T-helper 1 cell treated with Interleukin-12 subunit alpha and Interleukin-12 subunit beta and Interleukin-4 antibody, amounts not matched to agents 30 μg/mL and 1 μg/mL, for 36 hours (primary cell): ENCODE data around the gene GLP1R.

ENCODE experiments used
- H3K27ac Mint-ChIP-seq: one replicate; pipeline ENCODE4 v1.8.0; 2021; ENCODE audit warnings: mild to moderate bottlenecking, mixed read lengths
- H3K27me3 Mint-ChIP-seq: one replicate; pipeline ENCODE4 v1.8.0; 2021; ENCODE audit warnings: low read depth, mixed read lengths
- H3K36me3 Mint-ChIP-seq: one replicate; pipeline ENCODE4 v1.8.0; 2021; ENCODE audit warnings: low read depth, mixed read lengths
- H3K4me1 Mint-ChIP-seq: one replicate; pipeline ENCODE4 v1.8.0; 2021; ENCODE audit warnings: low read depth, mixed read lengths
- H3K4me3 Mint-ChIP-seq: one replicate; pipeline ENCODE4 v1.8.0; 2021; ENCODE audit warnings: mild to moderate bottlenecking, moderate library complexity, mixed read lengths
- H3K9me3 Mint-ChIP-seq: one replicate; pipeline ENCODE4 v1.8.0; 2021; ENCODE audit warnings: mixed read lengths

GLP1R gene

GRCh38 chr6:39053854-39054576 lies 5.4 kb downstream of the GLP1R start:
- H3K9me3 Mint-ChIP-seq = no peaks in the 10 kb centered on the region
- peaks cover 29% of the 10 kb centered on the region for H3K27me3 Mint-ChIP-seq
- no peak overlapping the region for H3K27ac Mint-ChIP-seq
- no peak overlapping the region for H3K4me3 Mint-ChIP-seq
- peaks cover 12% of the 10 kb centered on the region for H3K4me1 Mint-ChIP-seq
- H3K36me3 Mint-ChIP-seq = no peaks in the 10 kb centered on the region

- Mint-ChIP-seq H3K4me3 (no peak overlapping the region), H3K27ac (no peak overlapping the region), H3K4me1 (peaks cover 11% of the 10 kb centered on the region), H3K27me3 (peaks cover 23% of the 10 kb centered on the region), H3K9me3 (no peaks in the 10 kb centered on the region), H3K36me3 (no peaks in the 10 kb centered on the region)
Observed at GRCh38 chr6:39054577-39055142, 6.1 kb downstream of the GLP1R start.

GRCh38 chr6:39055661-39056060 lies 7.1 kb downstream of the GLP1R start:
- no peak overlapping the region for H3K4me3 Mint-ChIP-seq
- peaks cover 15% of the 10 kb centered on the region for H3K27me3 Mint-ChIP-seq
- peaks cover 11% of the 10 kb centered on the region for H3K4me1 Mint-ChIP-seq
- no peaks in the 10 kb centered on the region for H3K9me3 Mint-ChIP-seq
- no peaks in the 10 kb centered on the region for H3K36me3 Mint-ChIP-seq
- H3K27ac Mint-ChIP-seq = no peak overlapping the region

- Mint-ChIP-seq H3K4me1 (peaks cover 7% of the 10 kb centered on the region), H3K36me3 (no peaks in the 10 kb centered on the region), H3K27ac (no peak overlapping the region), H3K27me3 (peaks cover 15% of the 10 kb centered on the region), H3K4me3 (no peak overlapping the region), H3K9me3 (no peaks in the 10 kb centered on the region)
Observed at GRCh38 chr6:39056191-39056590, 7.6 kb downstream of the GLP1R start.

GRCh38 chr6:39056681-39057080 lies 8.1 kb downstream of the GLP1R start:
- peaks cover 3% of the 10 kb centered on the region for H3K4me1 Mint-ChIP-seq
- H3K27ac Mint-ChIP-seq = no peak overlapping the region
- no peaks in the 10 kb centered on the region for H3K36me3 Mint-ChIP-seq
- H3K9me3 Mint-ChIP-seq = no peaks in the 10 kb centered on the region
- peaks cover 17% of the 10 kb centered on the region for H3K27me3 Mint-ChIP-seq
- no peak overlapping the region for H3K4me3 Mint-ChIP-seq

GRCh38 chr6:39057251-39058155 lies 8.9 kb downstream of the GLP1R start:
- Mint-ChIP-seq H3K27me3 (peaks cover 13% of the 10 kb centered on the region), H3K4me1 (no peaks in the 10 kb centered on the region), H3K27ac (no peak overlapping the region), H3K4me3 (no peak overlapping the region), H3K9me3 (no peaks in the 10 kb centered on the region), H3K36me3 (no peaks in the 10 kb centered on the region)

GRCh38 chr6:39058471-39059147 lies 10.0 kb downstream of the GLP1R start:
- Mint-ChIP-seq H3K36me3 (no peaks in the 10 kb centered on the region), H3K4me3 (no peak overlapping the region), H3K9me3 (no peaks in the 10 kb centered on the region), H3K4me1 (no peaks in the 10 kb centered on the region), H3K27me3 (peaks cover 17% of the 10 kb centered on the region), H3K27ac (no peak overlapping the region)

- Mint-ChIP-seq H3K27ac (no peak overlapping the region), H3K4me3 (no peak overlapping the region), H3K36me3 (no peaks in the 10 kb centered on the region), H3K9me3 (no peaks in the 10 kb centered on the region), H3K4me1 (no peaks in the 10 kb centered on the region), H3K27me3 (peaks cover 24% of the 10 kb centered on the region)
Observed at GRCh38 chr6:39059496-39060310, 11.1 kb downstream of the GLP1R start.

GRCh38 chr6:39060467-39061160 lies 12.0 kb downstream of the GLP1R start:
- Mint-ChIP-seq H3K27ac (no peak overlapping the region), H3K4me3 (no peak overlapping the region), H3K36me3 (no peaks in the 10 kb centered on the region), H3K9me3 (no peaks in the 10 kb centered on the region), H3K4me1 (no peaks in the 10 kb centered on the region), H3K27me3 (peaks cover 30% of the 10 kb centered on the region)

GRCh38 chr6:39061182-39061581 lies 12.6 kb downstream of the GLP1R start:
- Mint-ChIP-seq H3K27ac (no peak overlapping the region), H3K9me3 (no peaks in the 10 kb centered on the region), H3K27me3 (peaks cover 30% of the 10 kb centered on the region), H3K4me1 (no peaks in the 10 kb centered on the region), H3K4me3 (no peak overlapping the region), H3K36me3 (no peaks in the 10 kb centered on the region)

GRCh38 chr6:39061588-39061987 lies 13.0 kb downstream of the GLP1R start:
- no peak overlapping the region for H3K27ac Mint-ChIP-seq
- H3K9me3 Mint-ChIP-seq = no peaks in the 10 kb centered on the region
- no peaks in the 10 kb centered on the region for H3K4me1 Mint-ChIP-seq
- peaks cover 28% of the 10 kb centered on the region for H3K27me3 Mint-ChIP-seq
- H3K4me3 Mint-ChIP-seq = no peak overlapping the region
- H3K36me3 Mint-ChIP-seq = no peaks in the 10 kb centered on the region

- peaks cover 26% of the 10 kb centered on the region for H3K27me3 Mint-ChIP-seq
Observed at GRCh38 chr6:39062014-39062740, 13.6 kb downstream of the GLP1R start.

GRCh38 chr6:39063526-39063925 lies 14.9 kb downstream of the GLP1R start:
- H3K9me3 Mint-ChIP-seq = no peaks in the 10 kb centered on the region
- peaks cover 32% of the 10 kb centered on the region for H3K27me3 Mint-ChIP-seq
- H3K4me1 Mint-ChIP-seq = no peaks in the 10 kb centered on the region
- H3K27ac Mint-ChIP-seq = no peak overlapping the region
- H3K4me3 Mint-ChIP-seq = no peak overlapping the region
- H3K36me3 Mint-ChIP-seq = no peaks in the 10 kb centered on the region

More at GRCh38 chr6:39062014-39062740, 13.6 kb downstream of the GLP1R start:
- no peak overlapping the region for H3K4me3 Mint-ChIP-seq
- H3K36me3 Mint-ChIP-seq = no peaks in the 10 kb centered on the region
- no peak overlapping the region for H3K27ac Mint-ChIP-seq
- H3K4me1 Mint-ChIP-seq = no peaks in the 10 kb centered on the region
- no peaks in the 10 kb centered on the region for H3K9me3 Mint-ChIP-seq
